ENCODE results near the gene PNP.
"Not testable (repeated sequence)": the region's sequence is repeated elsewhere in the genome, so short reads cannot be mapped to it uniquely, and the experiment has no call there.

Gene PNP

GRCh38 chr14:20469242-20469889, at the start of gene PNP:
Gene PNP, plus strand, starts transcription at chr14:20469406. Its CDS starts 119 bp downstream, at chr14:20469525.
- DNase-seq (ENCODE audit: low read depth in 2 of 2) = peak; percentile 76 to 84

GRCh38 chr14:20419419-20419818, 49.8 kb upstream of the PNP start:
- DNase-seq (ENCODE audit: low read depth in 2 of 2) = no peak

GRCh38 chr14:20421267-20421666, 47.9 kb upstream of the PNP start:
- DNase-seq (ENCODE audit: low read depth in 2 of 2) = no peak

GRCh38 chr14:20422886-20423285, 46.3 kb upstream of the PNP start:
- DNase-seq (ENCODE audit: low read depth in 2 of 2) = no peak

GRCh38 chr14:20424851-20425250, 44.4 kb upstream of the PNP start:
- no peak for DNase-seq (ENCODE audit: low read depth in 2 of 2)

GRCh38 chr14:20427231-20428009, 41.8 kb upstream of the PNP start:
- no peak for DNase-seq (ENCODE audit: low read depth in 2 of 2)

GRCh38 chr14:20428010-20428365, 41.2 kb upstream of the PNP start:
- DNase-seq (ENCODE audit: low read depth in 2 of 2) = no peak

- no peak for DNase-seq (ENCODE audit: low read depth in 2 of 2)
These were observed 40.4 kb upstream of the PNP start for GRCh38 chr14:20428802-20429201.

GRCh38 chr14:20429801-20430669, 39.2 kb upstream of the PNP start:
- DNase-seq (ENCODE audit: low read depth in 2 of 2) = no peak

GRCh38 chr14:20434701-20435581, 34.3 kb upstream of the PNP start:
- DNase-seq (ENCODE audit: low read depth in 2 of 2) = no peak

GRCh38 chr14:20435582-20436362, 33.4 kb upstream of the PNP start, which contains the start of gene KLHL33:
Gene KLHL33, minus strand, starts transcription at chr14:20436166. Its CDS starts 355 bp downstream, at chr14:20435811.
- no peak for DNase-seq (ENCODE audit: low read depth in 2 of 2)

GRCh38 chr14:20436363-20436755, 32.8 kb upstream of the PNP start:
- no peak for DNase-seq (ENCODE audit: low read depth in 2 of 2)

GRCh38 chr14:20438664-20439063, 30.5 kb upstream of the PNP start:
- DNase-seq (ENCODE audit: low read depth in 2 of 2) = no peak

GRCh38 chr14:20440465-20440864, 28.7 kb upstream of the PNP start:
- no peak for DNase-seq (ENCODE audit: low read depth in 2 of 2)

GRCh38 chr14:20440882-20441281, 28.3 kb upstream of the PNP start:
- DNase-seq (ENCODE audit: low read depth in 2 of 2) = no peak

GRCh38 chr14:20441461-20441860, 27.7 kb upstream of the PNP start:
- DNase-seq (ENCODE audit: low read depth in 2 of 2) = no peak

- DNase-seq (ENCODE audit: low read depth in 2 of 2) = not testable (repeated sequence)
These were observed 25.6 kb upstream of the PNP start for GRCh38 chr14:20443650-20444049.

- DNase-seq (ENCODE audit: low read depth in 2 of 2) = no peak
These were observed 22.3 kb upstream of the PNP start for GRCh38 chr14:20446889-20447288.

GRCh38 chr14:20452831-20453230, 16.4 kb upstream of the PNP start:
- DNase-seq (ENCODE audit: low read depth in 2 of 2) = not testable (repeated sequence)

- peak; percentile 90 to 94 for DNase-seq (ENCODE audit: low read depth in 2 of 2)
These were observed 14.5 kb upstream of the PNP start, which contains the start of the genes APEX1 and OSGEP for GRCh38 chr14:20454516-20455354. Gene APEX1, plus strand, starts transcription at chr14:20455226. Its CDS starts 420 bp downstream, at chr14:20455646. Gene OSGEP, minus strand, starts transcription at chr14:20454812. Its CDS starts 129 bp downstream, at chr14:20454683.

Data from stimulated activated CD4-positive, alpha-beta T cell treated with anti-CD3 and anti-CD28 coated beads, Interleukin-1b, Interleukin-23, amount 100 ng/mL, for 4 hours (primary cell).